ENCODE measurements around the gene KRTCAP2. TPM values are rescaled to one million over a fixed set of nuclear protein-coding genes. Genes with fewer than 3 reads are reported as not detected.
"Not testable (repeated sequence)": the region's sequence is repeated elsewhere in the genome, so short reads cannot be mapped to it uniquely, and the experiment has no call there.

KRTCAP2 gene
- total and polyA plus RNA-seq, 2 experiments from 2014 or later, result 189 to 484 TPM

GRCh38 chr1:155191904-155192303 is 18.8 kb upstream of the KRTCAP2 start:
- Histone ChIP-seq H3K27ac (no peak overlapping the region), H3K36me3 (ENCODE audit: low read depth) (no peaks in the 10 kb centered on the region), H4K20me1 (ENCODE audit: insufficient read depth) (no peaks in the 10 kb centered on the region), H3K9me2 (ENCODE audit: insufficient read depth) (no peaks in the 10 kb centered on the region), H3K27me3 (replicated peaks; ENCODE audit: insufficient read depth) (no peaks in the 10 kb centered on the region), H3K4me2 (ENCODE audit: unreplicated experiment) (no peak overlapping the region), H3K4me1 (ENCODE audit: insufficient read depth) (peaks cover 16% of the 10 kb centered on the region), H3K9me3 (ENCODE audit: low read depth) (no peaks in the 10 kb centered on the region), H3K9ac (no peak overlapping the region), H3K4me3 (no peak overlapping the region), H2AFZ (no peak overlapping the region), H3K79me2 (ENCODE audit: insufficient read depth) (peaks cover 17% of the 10 kb centered on the region), H3F3A (ENCODE audit: insufficient read depth) (no peaks in the 10 kb centered on the region; the same call in 1 of the 2 replicates)
- no peak for DNase-seq
- TF ChIP-seq EZH2 (IDR thresholded peaks at IDR 0.05; ENCODE audit: insufficient read depth, poor library complexity, severe bottlenecking) (no peak), EZH2phosphoT487 (IDR thresholded peaks at IDR 0.05; ENCODE audit: insufficient read depth, low read depth) (no peak)
- in situ Hi-C loops (cut with MboI), result no loop called here
- 89 to 90% methylated on average over 7 to 14 of the region's 17 CpGs for WGBS, 2 experiments (ENCODE audit: low coverage in 1 of 2, low lambda C conversion rate in 2 of 2, missing lambda C conversion rate in 2 of 2)

DNA sequence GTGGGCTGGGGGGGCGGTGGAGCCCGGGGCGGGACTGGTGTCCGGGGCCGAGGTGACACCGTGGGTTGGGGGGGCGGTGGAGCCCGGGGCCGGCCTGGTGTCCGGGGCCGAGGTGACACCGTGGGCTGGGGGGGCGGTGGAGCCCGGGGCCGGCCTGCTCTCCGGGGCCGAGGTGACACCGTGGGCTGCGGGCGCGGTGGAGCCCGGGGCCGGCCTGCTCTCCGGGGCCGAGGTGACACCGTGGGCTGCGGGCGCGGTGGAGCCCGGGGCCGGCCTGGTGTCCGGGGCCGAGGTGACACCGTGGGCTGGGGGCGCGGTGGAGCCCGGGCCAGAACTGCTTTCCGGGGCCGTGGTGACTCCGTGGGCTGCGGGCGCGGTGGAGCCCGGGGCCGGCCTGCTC is 16.8 kb upstream of the KRTCAP2 start:
- H3K9me3 ChIP-seq (ENCODE audit: low read depth); H2AFZ ChIP-seq; H3F3A ChIP-seq (ENCODE audit: insufficient read depth); H3K9ac ChIP-seq; in situ Hi-C loops (cut with MboI); H3K79me2 ChIP-seq (ENCODE audit: insufficient read depth); H3K27ac ChIP-seq; H4K20me1 ChIP-seq (ENCODE audit: insufficient read depth); H3K4me2 ChIP-seq (ENCODE audit: unreplicated experiment); H3K4me3 ChIP-seq; H3K9me2 ChIP-seq (ENCODE audit: insufficient read depth); H3K4me1 ChIP-seq (ENCODE audit: insufficient read depth); DNase-seq; H3K36me3 ChIP-seq (ENCODE audit: low read depth); H3K27me3 ChIP-seq (replicated peaks; ENCODE audit: insufficient read depth): not testable (repeated sequence)
- WGBS, 2 experiments (ENCODE audit: low coverage in 1 of 2, low lambda C conversion rate in 2 of 2, missing lambda C conversion rate in 2 of 2), result 94% methylated on average over 27 of the region's 45 CpGs; no CpG with 5 or more reads in 1 of the 2 experiments

DNA sequence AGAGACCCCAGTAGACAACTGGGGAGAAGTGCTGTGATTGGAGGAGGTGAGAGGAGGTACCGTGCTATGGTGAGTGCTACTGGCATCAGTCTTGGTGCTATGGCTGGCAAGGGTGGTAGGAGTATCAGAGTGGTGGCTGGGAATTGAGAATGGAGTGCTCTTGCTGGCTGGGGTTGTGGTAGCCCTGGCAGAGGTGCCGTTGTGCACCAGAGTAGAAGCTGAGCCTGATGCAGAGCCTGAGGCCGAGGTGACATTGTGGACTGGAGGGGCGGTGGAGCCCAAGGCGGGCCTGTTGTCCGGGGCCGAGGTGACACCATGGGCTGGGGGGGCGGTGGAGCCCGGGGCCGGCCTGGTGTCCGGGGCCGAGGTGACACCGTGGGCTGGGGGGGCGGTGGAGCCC is 15.2 kb upstream of the KRTCAP2 start:
- Histone ChIP-seq H3K9me3 (ENCODE audit: low read depth) (no peaks in the 10 kb centered on the region), H3K27ac (no peak overlapping the region), H3F3A (ENCODE audit: insufficient read depth) (no peaks in the 10 kb centered on the region), H3K27me3 (replicated peaks; ENCODE audit: insufficient read depth) (no peaks in the 10 kb centered on the region), H3K9ac (no peak overlapping the region), H3K4me3 (no peak overlapping the region), H3K4me2 (ENCODE audit: unreplicated experiment) (no peak overlapping the region), H2AFZ (no peak overlapping the region), H3K9me2 (ENCODE audit: insufficient read depth) (no peaks in the 10 kb centered on the region), H3K36me3 (ENCODE audit: low read depth) (no peaks in the 10 kb centered on the region), H4K20me1 (ENCODE audit: insufficient read depth) (no peaks in the 10 kb centered on the region), H3K4me1 (ENCODE audit: insufficient read depth) (no peaks in the 10 kb centered on the region), H3K79me2 (ENCODE audit: insufficient read depth) (no peaks in the 10 kb centered on the region)
- TF ChIP-seq EZH2phosphoT487 (IDR thresholded peaks at IDR 0.05; ENCODE audit: insufficient read depth, low read depth) (no peak), EZH2 (IDR thresholded peaks at IDR 0.05; ENCODE audit: insufficient read depth, poor library complexity, severe bottlenecking) (no peak)
- WGBS, 2 experiments (ENCODE audit: low coverage in 1 of 2, low lambda C conversion rate in 2 of 2, missing lambda C conversion rate in 2 of 2), result 42 to 78% methylated on average over 4 to 14 of the region's 14 CpGs
- in situ Hi-C loops (cut with MboI), result no loop called here
- no peak for DNase-seq

DNA sequence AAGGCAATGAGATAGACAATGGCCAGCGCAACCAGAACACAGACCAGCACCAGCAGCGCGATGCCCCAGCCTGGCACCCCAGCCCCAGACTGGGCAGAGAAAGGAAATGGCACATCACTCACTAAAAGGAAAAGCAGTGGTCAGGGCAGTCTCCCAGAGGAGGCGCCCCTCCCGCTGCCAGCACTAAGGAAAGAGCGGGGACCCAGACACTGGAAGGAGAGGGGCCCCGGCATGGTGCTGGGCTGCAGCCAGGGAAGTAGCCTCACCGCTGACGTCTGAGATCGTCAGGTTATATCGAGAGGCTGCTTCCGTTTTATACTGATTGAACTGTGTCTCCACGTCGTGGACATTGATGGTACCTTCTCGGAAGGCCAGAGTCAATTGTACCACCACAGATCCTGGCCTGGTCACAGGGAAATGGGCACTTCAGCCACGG is 14.4 kb upstream of the KRTCAP2 start:
- H3K4me2 ChIP-seq (ENCODE audit: unreplicated experiment), result no peak overlapping the region
- H4K20me1 ChIP-seq (ENCODE audit: insufficient read depth), result no peaks in the 10 kb centered on the region
- no peak overlapping the region for H3K9ac ChIP-seq
- H3K9me3 ChIP-seq (ENCODE audit: low read depth), result no peaks in the 10 kb centered on the region
- no peak overlapping the region for H3K4me3 ChIP-seq
- in situ Hi-C loops (cut with MboI), result no loop called here
- H3K27me3 ChIP-seq (replicated peaks; ENCODE audit: insufficient read depth), result no peaks in the 10 kb centered on the region
- WGBS, 2 experiments (ENCODE audit: low coverage in 1 of 2, low lambda C conversion rate in 2 of 2, missing lambda C conversion rate in 2 of 2), result 66% methylated on average over 15 to 16 of the region's 16 CpGs
- H3K9me2 ChIP-seq (ENCODE audit: insufficient read depth), result no peaks in the 10 kb centered on the region
- H3F3A ChIP-seq (ENCODE audit: insufficient read depth), result no peaks in the 10 kb centered on the region
- H2AFZ ChIP-seq, result no peak overlapping the region
- H3K27ac ChIP-seq, result no peak overlapping the region
- no peak for TF ChIP-seq EZH2phosphoT487 (IDR thresholded peaks at IDR 0.05; ENCODE audit: insufficient read depth, low read depth)
- no peak for TF ChIP-seq EZH2 (IDR thresholded peaks at IDR 0.05; ENCODE audit: insufficient read depth, poor library complexity, severe bottlenecking)
- H3K4me1 ChIP-seq (ENCODE audit: insufficient read depth), result no peaks in the 10 kb centered on the region
- DNase-seq, result no peak
- H3K36me3 ChIP-seq (ENCODE audit: low read depth), result no peaks in the 10 kb centered on the region
- no peaks in the 10 kb centered on the region for H3K79me2 ChIP-seq (ENCODE audit: insufficient read depth)

GRCh38 chr1:155186794-155187455 is 13.8 kb upstream of the KRTCAP2 start:
- no peaks in the 10 kb centered on the region for H3K27me3 ChIP-seq (replicated peaks; ENCODE audit: insufficient read depth)
- no peak overlapping the region for H3K9ac ChIP-seq
- H3K9me3 ChIP-seq (ENCODE audit: low read depth), result no peaks in the 10 kb centered on the region
- no peak overlapping the region for H3K4me3 ChIP-seq
- no peak overlapping the region for H3K4me2 ChIP-seq (ENCODE audit: unreplicated experiment)
- no peaks in the 10 kb centered on the region for H3F3A ChIP-seq (ENCODE audit: insufficient read depth)
- no peak overlapping the region for H3K27ac ChIP-seq
- H3K9me2 ChIP-seq (ENCODE audit: insufficient read depth), result no peaks in the 10 kb centered on the region
- in situ Hi-C loops (cut with MboI), result no loop called here
- H2AFZ ChIP-seq, result no peak overlapping the region
- no peak for TF ChIP-seq EZH2 (IDR thresholded peaks at IDR 0.05; ENCODE audit: insufficient read depth, poor library complexity, severe bottlenecking)
- no peak for TF ChIP-seq EZH2phosphoT487 (IDR thresholded peaks at IDR 0.05; ENCODE audit: insufficient read depth, low read depth)
- no peaks in the 10 kb centered on the region for H4K20me1 ChIP-seq (ENCODE audit: insufficient read depth)
- DNase-seq, result no peak
- H3K36me3 ChIP-seq (ENCODE audit: low read depth), result no peaks in the 10 kb centered on the region
- no peaks in the 10 kb centered on the region for H3K4me1 ChIP-seq (ENCODE audit: insufficient read depth)
- no peaks in the 10 kb centered on the region for H3K79me2 ChIP-seq (ENCODE audit: insufficient read depth)
- 64 to 65% methylated on average over 14 of the region's 14 CpGs for WGBS, 2 experiments (ENCODE audit: low coverage in 1 of 2, low lambda C conversion rate in 2 of 2, missing lambda C conversion rate in 2 of 2)
